Vagina (tissue), 2 donors: ENCODE results near the gene CCDC121. TPM values are rescaled to one million over a fixed set of nuclear protein-coding genes. Genes with fewer than 3 reads are reported as not detected.
A peak's percentile ranks its signal among the peaks of the same experiment; 100 is the strongest.

ENCODE experiments used
- DNase-seq, 2 donors: peaks; one replicate each; pipeline ENCODE4 v3.0.0-alpha.2; 2017; ENCODE audit errors: extremely low spot score in 2 of 2
- H3K27ac ChIP-seq: fragments of 200-600 bp; sonication (generic); one replicate; pipeline ENCODE4 v1.5.1; 2019
- H3K27me3 ChIP-seq: fragments of 200-600 bp; sonication (generic); one replicate; pipeline ENCODE4 v1.5.1; 2019
- H3K36me3 ChIP-seq, 2 donors: fragments of 200-600 bp; sonication (generic); one replicate each; pipeline ENCODE4 v1.5.1; 2017 to 2019
- H3K4me1 ChIP-seq: fragments of 200-600 bp; sonication (generic); one replicate; pipeline ENCODE4 v1.5.1; 2019
- H3K4me3 ChIP-seq, 2 donors: fragments of 200-600 bp; sonication (generic); 1 replicate in 1 of 2; 2 replicates in 1 of 2; pipeline ENCODE4 v1.5.1; 2016 to 2019
- H3K9me3 ChIP-seq: fragments of 200-600 bp; sonication (generic); one replicate; pipeline ENCODE4 v1.5.1; 2019
- POLR2A ChIP-seq, 2 donors: fragments of 450-650 bp; IDR thresholded peaks; one replicate each; pipeline ENCODE4 v1.6.1; 2017; ENCODE audit warnings: antibody characterized with exemption in 2 of 2, mild to moderate bottlenecking in 2 of 2, moderate library complexity in 2 of 2
- POLR2AphosphoS5 ChIP-seq, 2 donors: sonication (generic); formaldehyde crosslinking; IDR thresholded peaks; one replicate each; pipeline ENCODE4 v1.9.0; 2017; ENCODE audit warnings: antibody characterized with exemption in 2 of 2, mild to moderate bottlenecking in 2 of 2, low read depth in 1 of 2; ENCODE audit not compliant: insufficient read depth in 1 of 2
- intact Hi-C: fragments of 100-400 bp; cut with DNase I; formaldehyde crosslinking; loops from one replicate; pipeline ENCODE4 v1.15.1; 2023
- total RNA-seq: library from RNA; depleted of rRNA; stranded (reverse); fragments of >200 nt; gene quantifications from one replicate; pipeline ENCODE4 v1.2.3, GENCODE V29; 2016
- TF ChIP-seq, protein P1 (sequence below), 3 experiments: fragments of 450-650 bp in 2 of 3; fragments of 200-600 bp in 1 of 3; sonication (generic) in 1 of 3; IDR thresholded peaks; one replicate each; pipeline ENCODE4 v1.5.1; 2017 to 2019; ENCODE audit warnings: antibody characterized with exemption in 3 of 3, mild to moderate bottlenecking in 2 of 3, moderate library complexity in 2 of 3

Gene CCDC121
- total RNA-seq, 1 donor from 2014 or later = 2.5 TPM

DNA sequence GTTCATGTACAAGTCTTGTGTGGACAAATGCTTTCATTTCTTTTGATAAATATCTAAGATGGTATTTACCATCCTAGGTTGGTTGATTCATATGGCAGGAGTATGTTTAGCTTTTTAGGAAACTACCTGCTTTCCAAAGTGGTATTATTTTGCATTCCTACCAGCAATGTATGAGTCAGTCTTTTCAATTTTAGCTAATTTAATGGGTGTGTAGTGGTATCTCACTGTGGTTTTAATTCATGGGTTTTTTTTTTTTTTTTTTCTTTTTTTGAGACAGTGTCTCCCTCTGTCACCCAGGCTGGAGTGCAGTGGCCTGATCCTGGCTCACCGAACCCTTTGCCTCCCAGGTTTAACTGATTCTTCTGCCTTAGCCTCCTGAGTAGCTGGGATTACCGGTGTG lies 41.8 kb downstream of the CCDC121 start:
- no peak overlapping the region for H3K4me3 ChIP-seq
- no peak for TF ChIP-seq POLR2A (IDR thresholded peaks at IDR 0.05)
- TF ChIP-seq, protein P1, sequence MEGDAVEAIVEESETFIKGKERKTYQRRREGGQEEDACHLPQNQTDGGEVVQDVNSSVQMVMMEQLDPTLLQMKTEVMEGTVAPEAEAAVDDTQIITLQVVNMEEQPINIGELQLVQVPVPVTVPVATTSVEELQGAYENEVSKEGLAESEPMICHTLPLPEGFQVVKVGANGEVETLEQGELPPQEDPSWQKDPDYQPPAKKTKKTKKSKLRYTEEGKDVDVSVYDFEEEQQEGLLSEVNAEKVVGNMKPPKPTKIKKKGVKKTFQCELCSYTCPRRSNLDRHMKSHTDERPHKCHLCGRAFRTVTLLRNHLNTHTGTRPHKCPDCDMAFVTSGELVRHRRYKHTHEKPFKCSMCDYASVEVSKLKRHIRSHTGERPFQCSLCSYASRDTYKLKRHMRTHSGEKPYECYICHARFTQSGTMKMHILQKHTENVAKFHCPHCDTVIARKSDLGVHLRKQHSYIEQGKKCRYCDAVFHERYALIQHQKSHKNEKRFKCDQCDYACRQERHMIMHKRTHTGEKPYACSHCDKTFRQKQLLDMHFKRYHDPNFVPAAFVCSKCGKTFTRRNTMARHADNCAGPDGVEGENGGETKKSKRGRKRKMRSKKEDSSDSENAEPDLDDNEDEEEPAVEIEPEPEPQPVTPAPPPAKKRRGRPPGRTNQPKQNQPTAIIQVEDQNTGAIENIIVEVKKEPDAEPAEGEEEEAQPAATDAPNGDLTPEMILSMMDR (IDR thresholded peaks at IDR 0.05) = no peak
- TF ChIP-seq POLR2AphosphoS5 (IDR thresholded peaks at IDR 0.05; ENCODE audit: insufficient read depth in 1 of 2, low read depth in 1 of 2) = no peak
- H3K27me3 ChIP-seq = no peaks in the 10 kb centered on the region
- H3K36me3 ChIP-seq = no peaks in the 10 kb centered on the region
- intact Hi-C loops = no loop called here
- peaks cover 13% of the 10 kb centered on the region for H3K9me3 ChIP-seq
- no peak for DNase-seq
- H3K27ac ChIP-seq = no peak overlapping the region
- peaks cover 26% of the 10 kb centered on the region for H3K4me1 ChIP-seq

DNA sequence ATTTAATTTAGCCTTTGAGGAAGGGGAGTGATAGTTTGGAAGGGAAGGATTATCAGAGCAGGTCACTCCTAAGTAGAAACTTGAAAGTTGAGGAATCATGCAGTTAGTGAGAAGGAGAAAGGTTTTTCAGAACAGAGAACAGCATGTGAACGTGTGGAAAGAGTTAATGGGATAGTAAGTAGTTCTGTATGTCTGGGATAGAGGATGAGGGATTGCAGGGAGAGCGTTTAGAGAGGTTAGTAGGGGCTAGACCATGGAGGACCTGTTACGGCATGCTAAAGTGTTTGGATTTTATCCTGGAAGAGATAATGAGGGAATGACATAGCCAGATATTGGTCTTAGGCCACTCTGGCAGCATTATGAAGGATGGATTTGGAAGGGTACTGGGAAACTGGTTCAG lies 44.2 kb downstream of the CCDC121 start:
- DNase-seq = no peak
- no peak overlapping the region for H3K4me3 ChIP-seq
- TF ChIP-seq, protein P1 (IDR thresholded peaks at IDR 0.05) = no peak
- TF ChIP-seq POLR2AphosphoS5 (IDR thresholded peaks at IDR 0.05; ENCODE audit: insufficient read depth in 1 of 2, low read depth in 1 of 2) (no peak), POLR2A (IDR thresholded peaks at IDR 0.05) (no peak)
- no peaks in the 10 kb centered on the region for H3K9me3 ChIP-seq
- H3K36me3 ChIP-seq = no peaks in the 10 kb centered on the region
- peaks cover 26% of the 10 kb centered on the region for H3K4me1 ChIP-seq
- intact Hi-C loops = no loop called here
- H3K27me3 ChIP-seq = no peaks in the 10 kb centered on the region
- H3K27ac ChIP-seq = no peak overlapping the region

DNA sequence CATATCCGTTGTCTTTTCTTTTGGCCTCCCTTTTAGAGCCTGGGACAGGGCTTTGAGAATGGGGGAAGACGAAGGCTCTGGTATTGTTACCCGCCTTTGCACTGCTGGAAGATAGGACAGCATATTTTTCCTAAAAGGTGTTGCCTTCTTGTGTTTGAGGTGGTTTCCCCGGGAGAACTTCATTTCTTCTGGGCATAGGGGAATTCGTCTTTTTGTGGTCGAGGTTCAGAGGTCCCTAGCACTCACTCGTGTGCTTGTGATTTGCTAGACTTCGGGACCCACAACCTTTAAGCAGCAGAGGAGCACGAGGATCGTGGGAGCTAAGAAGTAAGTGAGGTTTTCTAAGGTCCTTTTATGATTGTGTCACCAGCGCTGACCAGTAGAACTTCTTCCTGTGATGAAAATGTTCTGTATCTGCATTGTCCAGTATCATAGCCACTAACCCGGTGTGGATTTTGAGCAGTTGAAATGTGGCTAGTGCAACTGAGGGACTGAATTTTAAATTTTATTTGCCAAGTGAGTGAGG lies 45.4 kb downstream of the CCDC121 start:
- Histone ChIP-seq H3K27ac (peak overlapping the region; percentile 62), H3K9me3 (no peaks in the 10 kb centered on the region), H3K27me3 (no peaks in the 10 kb centered on the region), H3K4me3 (peak overlapping the region; percentile 52 to 69), H3K36me3 (no peaks in the 10 kb centered on the region), H3K4me1 (peaks cover 26% of the 10 kb centered on the region)
- peak in 1 of 2 donors; percentile 58 for DNase-seq
- intact Hi-C loops = no loop called here
- TF ChIP-seq, protein P1 (IDR thresholded peaks at IDR 0.05) = no peak
- no peak for TF ChIP-seq POLR2A (IDR thresholded peaks at IDR 0.05)
- TF ChIP-seq POLR2AphosphoS5 (IDR thresholded peaks at IDR 0.05; ENCODE audit: insufficient read depth in 1 of 2, low read depth in 1 of 2) = no peak

DNA sequence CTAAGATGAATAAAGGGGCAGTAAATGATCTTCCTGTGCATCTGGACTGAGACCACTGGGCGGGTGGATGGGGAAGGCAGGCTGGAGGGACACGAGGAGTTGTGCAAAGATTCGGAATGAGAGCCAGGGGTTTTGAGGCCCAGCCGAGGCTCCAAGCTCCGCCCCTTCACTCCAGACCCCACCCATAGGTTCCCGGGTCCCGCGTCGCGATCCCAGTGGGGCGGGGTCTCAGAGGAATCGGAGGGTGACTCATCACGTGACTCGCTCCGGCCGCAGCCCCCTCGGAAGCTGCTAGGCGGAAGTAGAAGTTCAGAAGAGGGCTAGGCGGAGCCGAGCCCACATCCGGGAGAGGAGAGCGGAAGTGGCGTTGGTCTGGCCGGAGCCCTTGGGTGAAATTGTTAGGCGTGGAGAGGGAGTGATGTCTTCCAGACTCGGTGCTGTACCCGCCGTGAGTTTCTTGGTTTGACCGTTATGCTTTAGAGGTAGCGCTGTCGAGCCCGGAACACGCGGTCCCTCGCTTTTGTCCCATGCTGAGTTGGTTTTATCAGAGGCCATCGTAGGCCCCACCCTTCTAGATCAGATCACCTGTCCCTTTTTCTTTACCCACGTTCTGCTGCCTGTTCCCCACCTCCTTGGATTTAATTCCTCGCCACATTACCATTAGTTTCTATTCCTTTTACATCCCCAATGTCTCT lies 46.0 kb downstream of the CCDC121 start, which contains the start of gene ZNF512:
Gene ZNF512 (plus strand): TSS at position 348 of the 695 bp plus-strand sequence. CDS start 71 bp downstream, at position 419.
- Histone ChIP-seq H3K4me1 (peaks cover 26% of the 10 kb centered on the region), H3K27me3 (no peaks in the 10 kb centered on the region), H3K36me3 (no peaks in the 10 kb centered on the region), H3K9me3 (no peaks in the 10 kb centered on the region), H3K27ac (peak within 1 kb of the TSS; percentile 62), H3K4me3 (peak within 1 kb of the TSS; percentile 52 to 69)
- TF ChIP-seq POLR2AphosphoS5 (IDR thresholded peaks at IDR 0.05; ENCODE audit: insufficient read depth in 1 of 2, low read depth in 1 of 2) (peak; percentile 89 to 92), POLR2A (IDR thresholded peaks at IDR 0.05) (peak in 1 of 2 donors; percentile 25)
- TF ChIP-seq, protein P1 (IDR thresholded peaks at IDR 0.05) = no peak
- peak in 1 of 2 donors; percentile 96 for DNase-seq
- intact Hi-C loops = no loop called here
